ENCODE data around the gene UAP1L1.

Gene UAP1L1

GRCh38 chr9:137130176-137130755 lies 52.9 kb downstream of the UAP1L1 start:
- Histone ChIP-seq H3K4me3 (replicated peaks; ENCODE audit: low read depth, low read length) (peak overlapping the region; percentile 82), H3K27me3 (replicated peaks; ENCODE audit: control insufficient read depth, insufficient read depth, low read length) (no peaks in the 10 kb centered on the region), H3K36me3 (ENCODE audit: control insufficient read depth, insufficient read depth, low read length) (no peaks in the 10 kb centered on the region)
- no peak for DNase-seq (ENCODE audit: extremely low read depth, insufficient read length)
- no peak for TF ChIP-seq CTCF (IDR thresholded peaks at IDR 0.05; ENCODE audit: insufficient read depth, low read length, poor library complexity, severe bottlenecking)

Data from GM06990 (cell line).